Liver (tissue), 9 donors: ENCODE measurements around the gene GOLGA7B. TPM values are rescaled to one million over a fixed set of nuclear protein-coding genes. Genes with fewer than 3 reads are reported as not detected.

Experiments
- DNase-seq: peaks from one replicate; pipeline ENCODE4 v3.0.0-alpha.2; 2017; ENCODE audit warnings: low spot score
- H3K27ac ChIP-seq, 2 donors: one replicate each; pipeline ENCODE4 v1.7.0; 2013; ENCODE audit warnings: inconsistent platforms in 2 of 2, low read length in 2 of 2, control low read depth in 1 of 2, low read depth in 1 of 2, mild to moderate bottlenecking in 1 of 2
- H3K27me3 ChIP-seq, 4 donors: one replicate each; pipeline versions ENCODE4 v1.6.1 to v1.7.0; 2013; ENCODE audit warnings: low read length in 3 of 4, inconsistent platforms in 1 of 4, mild to moderate bottlenecking in 1 of 4, moderate library complexity in 1 of 4; ENCODE audit not compliant: control insufficient read depth in 4 of 4, insufficient read depth in 4 of 4
- H3K36me3 ChIP-seq, 4 donors: one replicate each; pipeline versions ENCODE4 v1.6.1 to v1.7.0; 2013; ENCODE audit warnings: low read length in 3 of 4, mild to moderate bottlenecking in 3 of 4, low read depth in 1 of 4, moderate library complexity in 1 of 4; ENCODE audit not compliant: control insufficient read depth in 4 of 4, insufficient read depth in 3 of 4
- H3K4me1 ChIP-seq, 4 donors: one replicate each; pipeline versions ENCODE4 v1.6.1 to v1.7.0; 2013; ENCODE audit warnings: low read length in 3 of 4, mild to moderate bottlenecking in 3 of 4, moderate library complexity in 1 of 4; ENCODE audit not compliant: control insufficient read depth in 4 of 4, insufficient read depth in 4 of 4
- H3K4me3 ChIP-seq, 3 donors: one replicate each; pipeline versions ENCODE4 v1.6.1 to v1.7.0; 2013; ENCODE audit warnings: low read length in 3 of 3, control low read depth in 1 of 3, low read depth in 1 of 3, mild to moderate bottlenecking in 1 of 3
- H3K9ac ChIP-seq, 2 donors: one replicate each; pipeline ENCODE4 v1.7.0; 2013; ENCODE audit warnings: low read length in 2 of 2, mild to moderate bottlenecking in 2 of 2, moderate library complexity in 2 of 2, control low read depth in 1 of 2, low read depth in 1 of 2
- H3K9me3 ChIP-seq, 4 donors: one replicate each; pipeline versions ENCODE4 v1.6.1 to v1.7.0; 2013; ENCODE audit warnings: low read length in 3 of 4; ENCODE audit not compliant: control insufficient read depth in 4 of 4
- EGR1 ChIP-seq, 2 donors: IDR thresholded peaks; 2 replicates each; pipeline ENCODE4 v1.6.1; 2016 to 2018; ENCODE audit warnings: antibody characterized with exemption in 2 of 2, low read depth in 2 of 2
- FOXA1 ChIP-seq: IDR thresholded peaks from 2 replicates; pipeline ENCODE4 v1.6.1; 2016; ENCODE audit warnings: antibody characterized with exemption
- FOXA2 ChIP-seq: IDR thresholded peaks from 2 replicates; pipeline ENCODE4 v1.6.1; 2016; ENCODE audit warnings: antibody characterized with exemption
- GABPA ChIP-seq, 2 donors: IDR thresholded peaks in 1 of 2; conservative IDR thresholded peaks in 1 of 2; 2 replicates each; pipeline ENCODE4 v1.6.1; 2016; ENCODE audit warnings: antibody characterized with exemption in 2 of 2, mild to moderate bottlenecking in 1 of 2, moderate library complexity in 1 of 2
- HNF4A ChIP-seq, 2 donors: conservative IDR thresholded peaks; 2 replicates each; pipeline ENCODE4 v1.6.1; 2016; ENCODE audit warnings: antibody characterized with exemption in 2 of 2, mild to moderate bottlenecking in 2 of 2
- HNF4G ChIP-seq: IDR thresholded peaks from 2 replicates; pipeline ENCODE4 v1.6.1; 2016; ENCODE audit warnings: antibody characterized with exemption
- JUND ChIP-seq, 2 donors: IDR thresholded peaks; 2 replicates each; pipeline ENCODE4 v1.6.1; 2016; ENCODE audit warnings: antibody characterized with exemption in 2 of 2
- NR2F2 ChIP-seq: IDR thresholded peaks from 2 replicates; pipeline ENCODE4 v1.6.1; 2016; ENCODE audit warnings: antibody characterized with exemption
- RAD21 ChIP-seq, 2 donors: IDR thresholded peaks; 2 replicates each; pipeline ENCODE4 v1.6.1; 2016; ENCODE audit warnings: antibody characterized with exemption in 2 of 2, mild to moderate bottlenecking in 2 of 2
- RXRA ChIP-seq, 2 donors: IDR thresholded peaks; 2 replicates each; pipeline ENCODE4 v1.6.1; 2017 to 2018; ENCODE audit warnings: antibody characterized with exemption in 2 of 2, mild to moderate bottlenecking in 1 of 2
- SP1 ChIP-seq: IDR thresholded peaks from 2 replicates; pipeline ENCODE4 v1.6.1; 2018; ENCODE audit warnings: antibody characterized with exemption, mild to moderate bottlenecking
- TAF1 ChIP-seq: conservative IDR thresholded peaks from 2 replicates; pipeline ENCODE4 v1.6.1; 2016; ENCODE audit warnings: antibody characterized with exemption, mild to moderate bottlenecking
- YY1 ChIP-seq: IDR thresholded peaks from 2 replicates; pipeline ENCODE4 v1.6.1; 2016; ENCODE audit warnings: antibody characterized with exemption, mild to moderate bottlenecking
- WGBS: extraction: QIAGEN DNeasy Blood & Tissue Kit; methylation state at CpG from one replicate; pipeline ENCODE4 v1.1.7; 2013; 5-methylcytosine and 5-hydroxymethylcytosine counted together
- polyA plus RNA-seq, 2 donors: library from polyadenylated mRNA; stranded (reverse) in 1 of 2; unstranded in 1 of 2; fragments of 200-250 nt in 1 of 2; fragments of >200 nt in 1 of 2; fragmentation: Nextera tagmentation in 1 of 2; extraction: Ambion mirVana in 1 of 2; gene quantifications; one replicate each; pipeline versions ENCODE4 v1.2.1 to v1.2.3, GENCODE V29; 2013 to 2015
- total RNA-seq, 2 donors: library from RNA; depleted of rRNA; stranded (reverse); fragments of >200 nt; gene quantifications; one replicate each; pipeline ENCODE4 v1.2.3, GENCODE V29; 2014
- TF ChIP-seq, protein P1 (sequence below): IDR thresholded peaks from 2 replicates; pipeline ENCODE4 v1.6.1; 2016; ENCODE audit warnings: antibody characterized with exemption, mild to moderate bottlenecking
- TF ChIP-seq, protein P2 (sequence below): fragments of 150-350 bp; IDR thresholded peaks from 2 replicates; pipeline ENCODE4 v1.5.1; 2017; ENCODE audit warnings: improper control_type of control experiment, low read depth, low read length; ENCODE audit not compliant: missing input control
- TF ChIP-seq, protein P3 (sequence below): IDR thresholded peaks from 2 replicates; pipeline ENCODE4 v1.6.1; 2016; ENCODE audit warnings: antibody characterized with exemption
- TF ChIP-seq, protein P4 (sequence below): IDR thresholded peaks from 2 replicates; pipeline ENCODE4 v1.6.1; 2016; ENCODE audit warnings: antibody characterized with exemption
- TF ChIP-seq, protein P5 (sequence below): IDR thresholded peaks from 2 replicates; pipeline ENCODE4 v1.6.1; 2016; ENCODE audit warnings: antibody characterized with exemption
- donor health status: healthy.
- donor health status: healthy.
- donor health status: healthy.
- donor health status: healthy.
- donor health status: healthy.

The GOLGA7B gene
- total and polyA plus RNA-seq, 4 donors: 0.05 to 0.63 (median 0.40) TPM

DNA sequence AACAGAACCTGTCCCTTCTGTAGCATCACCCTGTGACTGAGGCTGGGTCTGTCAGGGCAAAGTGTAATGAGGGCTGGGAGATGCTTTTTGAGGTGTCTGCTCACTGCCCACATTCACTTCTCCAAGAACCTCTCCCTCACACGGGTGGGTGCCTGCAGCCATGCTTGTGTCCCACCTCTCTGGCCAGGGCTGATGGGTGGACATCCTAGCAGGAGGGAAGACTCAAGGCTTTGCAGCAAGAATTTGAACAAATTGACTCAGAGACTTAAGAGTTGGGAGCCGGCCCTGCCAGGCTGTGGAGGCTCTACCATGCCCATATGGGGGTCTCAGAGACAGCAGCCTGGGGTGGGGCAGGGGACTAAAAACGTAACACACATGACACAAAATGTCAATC, 33.4 kb downstream of the GOLGA7B start (continued):
- TF ChIP-seq, protein P1, sequence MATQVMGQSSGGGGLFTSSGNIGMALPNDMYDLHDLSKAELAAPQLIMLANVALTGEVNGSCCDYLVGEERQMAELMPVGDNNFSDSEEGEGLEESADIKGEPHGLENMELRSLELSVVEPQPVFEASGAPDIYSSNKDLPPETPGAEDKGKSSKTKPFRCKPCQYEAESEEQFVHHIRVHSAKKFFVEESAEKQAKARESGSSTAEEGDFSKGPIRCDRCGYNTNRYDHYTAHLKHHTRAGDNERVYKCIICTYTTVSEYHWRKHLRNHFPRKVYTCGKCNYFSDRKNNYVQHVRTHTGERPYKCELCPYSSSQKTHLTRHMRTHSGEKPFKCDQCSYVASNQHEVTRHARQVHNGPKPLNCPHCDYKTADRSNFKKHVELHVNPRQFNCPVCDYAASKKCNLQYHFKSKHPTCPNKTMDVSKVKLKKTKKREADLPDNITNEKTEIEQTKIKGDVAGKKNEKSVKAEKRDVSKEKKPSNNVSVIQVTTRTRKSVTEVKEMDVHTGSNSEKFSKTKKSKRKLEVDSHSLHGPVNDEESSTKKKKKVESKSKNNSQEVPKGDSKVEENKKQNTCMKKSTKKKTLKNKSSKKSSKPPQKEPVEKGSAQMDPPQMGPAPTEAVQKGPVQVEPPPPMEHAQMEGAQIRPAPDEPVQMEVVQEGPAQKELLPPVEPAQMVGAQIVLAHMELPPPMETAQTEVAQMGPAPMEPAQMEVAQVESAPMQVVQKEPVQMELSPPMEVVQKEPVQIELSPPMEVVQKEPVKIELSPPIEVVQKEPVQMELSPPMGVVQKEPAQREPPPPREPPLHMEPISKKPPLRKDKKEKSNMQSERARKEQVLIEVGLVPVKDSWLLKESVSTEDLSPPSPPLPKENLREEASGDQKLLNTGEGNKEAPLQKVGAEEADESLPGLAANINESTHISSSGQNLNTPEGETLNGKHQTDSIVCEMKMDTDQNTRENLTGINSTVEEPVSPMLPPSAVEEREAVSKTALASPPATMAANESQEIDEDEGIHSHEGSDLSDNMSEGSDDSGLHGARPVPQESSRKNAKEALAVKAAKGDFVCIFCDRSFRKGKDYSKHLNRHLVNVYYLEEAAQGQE: no peak

DNA sequence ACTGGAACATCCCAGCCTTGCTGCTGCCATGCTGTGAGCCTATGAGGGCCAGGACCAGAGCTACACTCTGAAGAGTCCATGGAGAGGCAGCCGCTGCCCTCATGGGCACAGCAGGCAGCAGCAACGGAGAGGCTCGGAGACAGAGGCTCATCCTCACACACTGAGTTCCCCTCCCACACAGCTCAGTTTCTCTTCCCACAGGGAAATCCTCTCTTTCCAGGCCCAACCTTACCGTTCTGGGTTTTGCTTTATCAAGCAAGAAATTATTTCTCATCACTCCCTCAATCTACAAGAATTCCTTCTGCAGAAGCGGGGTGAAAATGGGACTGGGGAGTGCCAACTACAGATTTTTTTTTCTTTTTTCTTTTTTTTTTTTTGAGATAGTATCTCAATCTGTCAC, 36.6 kb downstream of the GOLGA7B start:
- no peak overlapping the region for H3K27ac ChIP-seq
- TF ChIP-seq, protein P2, sequence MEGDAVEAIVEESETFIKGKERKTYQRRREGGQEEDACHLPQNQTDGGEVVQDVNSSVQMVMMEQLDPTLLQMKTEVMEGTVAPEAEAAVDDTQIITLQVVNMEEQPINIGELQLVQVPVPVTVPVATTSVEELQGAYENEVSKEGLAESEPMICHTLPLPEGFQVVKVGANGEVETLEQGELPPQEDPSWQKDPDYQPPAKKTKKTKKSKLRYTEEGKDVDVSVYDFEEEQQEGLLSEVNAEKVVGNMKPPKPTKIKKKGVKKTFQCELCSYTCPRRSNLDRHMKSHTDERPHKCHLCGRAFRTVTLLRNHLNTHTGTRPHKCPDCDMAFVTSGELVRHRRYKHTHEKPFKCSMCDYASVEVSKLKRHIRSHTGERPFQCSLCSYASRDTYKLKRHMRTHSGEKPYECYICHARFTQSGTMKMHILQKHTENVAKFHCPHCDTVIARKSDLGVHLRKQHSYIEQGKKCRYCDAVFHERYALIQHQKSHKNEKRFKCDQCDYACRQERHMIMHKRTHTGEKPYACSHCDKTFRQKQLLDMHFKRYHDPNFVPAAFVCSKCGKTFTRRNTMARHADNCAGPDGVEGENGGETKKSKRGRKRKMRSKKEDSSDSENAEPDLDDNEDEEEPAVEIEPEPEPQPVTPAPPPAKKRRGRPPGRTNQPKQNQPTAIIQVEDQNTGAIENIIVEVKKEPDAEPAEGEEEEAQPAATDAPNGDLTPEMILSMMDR: no peak
- TF ChIP-seq, protein P3, sequence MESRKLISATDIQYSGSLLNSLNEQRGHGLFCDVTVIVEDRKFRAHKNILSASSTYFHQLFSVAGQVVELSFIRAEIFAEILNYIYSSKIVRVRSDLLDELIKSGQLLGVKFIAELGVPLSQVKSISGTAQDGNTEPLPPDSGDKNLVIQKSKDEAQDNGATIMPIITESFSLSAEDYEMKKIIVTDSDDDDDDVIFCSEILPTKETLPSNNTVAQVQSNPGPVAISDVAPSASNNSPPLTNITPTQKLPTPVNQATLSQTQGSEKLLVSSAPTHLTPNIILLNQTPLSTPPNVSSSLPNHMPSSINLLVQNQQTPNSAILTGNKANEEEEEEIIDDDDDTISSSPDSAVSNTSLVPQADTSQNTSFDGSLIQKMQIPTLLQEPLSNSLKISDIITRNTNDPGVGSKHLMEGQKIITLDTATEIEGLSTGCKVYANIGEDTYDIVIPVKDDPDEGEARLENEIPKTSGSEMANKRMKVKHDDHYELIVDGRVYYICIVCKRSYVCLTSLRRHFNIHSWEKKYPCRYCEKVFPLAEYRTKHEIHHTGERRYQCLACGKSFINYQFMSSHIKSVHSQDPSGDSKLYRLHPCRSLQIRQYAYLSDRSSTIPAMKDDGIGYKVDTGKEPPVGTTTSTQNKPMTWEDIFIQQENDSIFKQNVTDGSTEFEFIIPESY: no peak
- TF ChIP-seq FOXA2 (no peak), RAD21 (IDR thresholded peaks at IDR 0.05) (no peak), YY1 (no peak), FOXA1 (no peak), JUND (IDR thresholded peaks at IDR 0.05) (no peak), SP1 (no peak), EGR1 (IDR thresholded peaks at IDR 0.05; ENCODE audit: low read depth in 2 of 2) (no peak), TAF1 (no peak), NR2F2 (no peak), GABPA (IDR thresholded peaks at IDR 0.05 in 1 of 2, conservative IDR thresholded peaks at IDR 0.05 in 1 of 2) (no peak), HNF4A (conservative IDR thresholded peaks at IDR 0.05) (no peak), RXRA (IDR thresholded peaks at IDR 0.05) (no peak), HNF4G (no peak)
- TF ChIP-seq, protein P4, sequence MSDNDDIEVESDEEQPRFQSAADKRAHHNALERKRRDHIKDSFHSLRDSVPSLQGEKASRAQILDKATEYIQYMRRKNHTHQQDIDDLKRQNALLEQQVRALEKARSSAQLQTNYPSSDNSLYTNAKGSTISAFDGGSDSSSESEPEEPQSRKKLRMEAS: no peak
- TF ChIP-seq, protein P1: no peak
- TF ChIP-seq, protein P5, sequence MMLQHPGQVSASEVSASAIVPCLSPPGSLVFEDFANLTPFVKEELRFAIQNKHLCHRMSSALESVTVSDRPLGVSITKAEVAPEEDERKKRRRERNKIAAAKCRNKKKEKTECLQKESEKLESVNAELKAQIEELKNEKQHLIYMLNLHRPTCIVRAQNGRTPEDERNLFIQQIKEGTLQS: no peak
- H3K9me3 ChIP-seq: no peaks in the 10 kb centered on the region
- peaks cover 0 to 2% (median 0%) of the 10 kb centered on the region in 4 donors for H3K4me1 ChIP-seq
- WGBS: 82% methylated on average over 5 of the region's 5 CpGs
- no peaks in the 10 kb centered on the region for H3K27me3 ChIP-seq
- H3K36me3 ChIP-seq: no peaks in the 10 kb centered on the region
- DNase-seq: no peak
- no peak overlapping the region for H3K9ac ChIP-seq
- H3K4me3 ChIP-seq: no peak overlapping the region
